H1 (cell line): Measurements from ENCODE around the gene CATSPERD. TPM values are rescaled to one million over a fixed set of nuclear protein-coding genes. Genes with fewer than 3 reads are reported as not detected.

Source experiments
- CTCF ChIA-PET: fragments of 300-600 bp; sonication (Branson Sonifier 250); formaldehyde crosslinking; loops from one replicate; lab custom pipeline; 2021; ENCODE audit not compliant: partially characterized antibody; lab: Charles Lee
- POLR2A ChIA-PET: fragments of 300-600 bp; sonication (Branson Sonifier 250); formaldehyde crosslinking; loops from one replicate; lab custom pipeline; 2021; ENCODE audit warnings: inconsistent platforms; ENCODE audit not compliant: partially characterized antibody; lab: Charles Lee
- DNase-seq, 2 experiments: peaks; one replicate each; pipeline versions ENCODE4 v3.0.0 to v3.0.0-alpha.2; 2010 to 2022; ENCODE audit warnings: low spot score in 2 of 2, low read depth in 1 of 2, mixed read lengths in 1 of 2
- FAIRE-seq: peaks from 2 replicates; lab custom pipeline; 2011; peaks lifted over from hg19 to GRCh38; lab: Jason Lieb, UNC
- H2AFZ ChIP-seq: 2 replicates; pipeline ENCODE4 v1.8.1; 2012; ENCODE audit warnings: low read length, inconsistent platforms
- H2AK5ac ChIP-seq: 2 replicates; pipeline ENCODE4 v1.6.1; 2013; ENCODE audit warnings: low read depth, low read length
- H2BK120ac ChIP-seq: replicated peaks from 2 replicates; pipeline ENCODE3; 2013; ENCODE audit warnings: low read depth, low read length, inconsistent platforms
- H2BK12ac ChIP-seq: 2 replicates; pipeline ENCODE4 v1.6.1; 2013; ENCODE audit warnings: low read depth, low read length
- H2BK15ac ChIP-seq: 2 replicates; pipeline ENCODE4 v1.6.1; 2013; ENCODE audit warnings: low read length
- H2BK20ac ChIP-seq: 2 replicates; pipeline ENCODE4 v1.6.1; 2013; ENCODE audit warnings: low read length
- H2BK5ac ChIP-seq: 2 replicates; pipeline ENCODE4 v1.6.1; 2013; ENCODE audit warnings: low read depth, low read length
- H3K14ac ChIP-seq: 2 replicates; pipeline ENCODE4 v1.6.1; 2013; ENCODE audit warnings: inconsistent platforms; ENCODE audit not compliant: insufficient read length
- H3K18ac ChIP-seq: 2 replicates; pipeline ENCODE4 v1.6.1; 2013; ENCODE audit warnings: low read length; ENCODE audit errors: extremely low read depth
- H3K23ac ChIP-seq: 2 replicates; pipeline ENCODE4 v1.6.1; 2013; ENCODE audit warnings: inconsistent platforms; ENCODE audit not compliant: insufficient read length
- H3K23me2 ChIP-seq: 2 replicates; pipeline ENCODE4 v1.6.1; 2013; ENCODE audit warnings: low read depth, low read length
- H3K27ac ChIP-seq: 2 replicates; pipeline ENCODE4 v1.6.1; 2011; ENCODE audit warnings: low read depth, low read length, inconsistent platforms
- H3K27me3 ChIP-seq, 4 experiments: replicated peaks in 1 of 4; 1 replicate in 1 of 4; 2 replicates in 3 of 4; pipeline versions ENCODE4 v1.6.1 to v1.8.1; 2011 to 2013; ENCODE audit warnings: low read length in 3 of 4, mild to moderate bottlenecking in 3 of 4, inconsistent platforms in 2 of 4, mixed read lengths in 2 of 4, moderate library complexity in 1 of 4; ENCODE audit not compliant: control insufficient read depth in 3 of 4, insufficient read depth in 3 of 4; ENCODE audit errors: extremely low read depth in 1 of 4
- H3K36me3 ChIP-seq, 4 experiments: 2 replicates each; pipeline versions ENCODE4 v1.6.1 to v1.8.1; 2011 to 2013; ENCODE audit warnings: mild to moderate bottlenecking in 4 of 4, low read length in 3 of 4, moderate library complexity in 2 of 4, control low read depth in 1 of 4, inconsistent platforms in 1 of 4; ENCODE audit not compliant: insufficient read depth in 4 of 4, control insufficient read depth in 2 of 4
- H3K4ac ChIP-seq: replicated peaks from 2 replicates; pipeline ENCODE3; 2013; ENCODE audit warnings: low read length, low read depth, mixed read lengths, inconsistent platforms; ENCODE audit not compliant: insufficient read length
- H3K4me1 ChIP-seq, 4 experiments: replicated peaks in 1 of 4; 1 replicate in 1 of 4; 2 replicates in 3 of 4; pipeline versions ENCODE4 v1.6.1 to v1.8.1; 2011 to 2013; ENCODE audit warnings: low read length in 3 of 4, inconsistent platforms in 2 of 4, mixed read lengths in 1 of 4; ENCODE audit not compliant: insufficient read depth in 4 of 4, control insufficient read depth in 3 of 4
- H3K4me2 ChIP-seq, 2 experiments: 2 replicates each; pipeline versions ENCODE4 v1.6.1 to v1.8.1; 2011 to 2013; ENCODE audit warnings: low read depth in 2 of 2, low read length in 2 of 2, control low read depth in 1 of 2, inconsistent platforms in 1 of 2, mild to moderate bottlenecking in 1 of 2; ENCODE audit not compliant: insufficient read depth in 1 of 2
- H3K4me3 ChIP-seq, 4 experiments: fragments of 200-600, 300-600 bp in 1 of 4; sonication (generic), shearing (Covaris generic), sonication (Bioruptor Twin) in 1 of 4; 2 replicates each; pipeline versions ENCODE4 v1.5.1 to v1.8.1; 2011 to 2016; ENCODE audit warnings: low read length in 4 of 4, low read depth in 3 of 4, control low read depth in 2 of 4, inconsistent platforms in 2 of 4, mild to moderate bottlenecking in 2 of 4, mixed read lengths in 1 of 4, moderate library complexity in 1 of 4; ENCODE audit not compliant: insufficient read depth in 2 of 4; ENCODE audit errors: extremely low read depth in 1 of 4
- H3K56ac ChIP-seq: replicated peaks from 2 replicates; pipeline ENCODE3; 2013; ENCODE audit warnings: low read depth, mild to moderate bottlenecking, mixed read lengths, low read length, inconsistent platforms; ENCODE audit not compliant: insufficient read length
- H3K79me1 ChIP-seq: 2 replicates; pipeline ENCODE4 v1.6.1; 2013; ENCODE audit warnings: low read depth, low read length, control low read depth
- H3K79me2 ChIP-seq, 2 experiments: 2 replicates each; pipeline versions ENCODE4 v1.6.1 to v1.8.1; 2012 to 2013; ENCODE audit warnings: low read length in 2 of 2, mild to moderate bottlenecking in 2 of 2, inconsistent platforms in 1 of 2; ENCODE audit not compliant: insufficient read depth in 2 of 2, control insufficient read depth in 1 of 2
- H3K9ac ChIP-seq, 4 experiments: replicated peaks in 1 of 4; 1 replicate in 1 of 4; 2 replicates in 3 of 4; pipeline versions ENCODE4 v1.6.1 to v1.8.1; 2011 to 2013; ENCODE audit warnings: low read depth in 3 of 4, low read length in 3 of 4, control low read depth in 2 of 4, mild to moderate bottlenecking in 2 of 4, moderate library complexity in 2 of 4, inconsistent platforms in 1 of 4; ENCODE audit errors: extremely low read depth in 1 of 4
- H3K9me3 ChIP-seq, 2 experiments: 2 replicates each; pipeline versions ENCODE4 v1.6.1 to v1.8.1; 2012 to 2013; ENCODE audit warnings: mild to moderate bottlenecking in 2 of 2, moderate library complexity in 2 of 2, control low read depth in 1 of 2, inconsistent platforms in 1 of 2, low read depth in 1 of 2, low read length in 1 of 2, mixed read lengths in 1 of 2; ENCODE audit not compliant: insufficient read depth in 2 of 2
- H4K20me1 ChIP-seq, 2 experiments: replicated peaks in 1 of 2; 2 replicates each; pipeline versions ENCODE3 to v1.8.1; 2011 to 2013; ENCODE audit warnings: inconsistent platforms in 2 of 2, low read length in 2 of 2, mild to moderate bottlenecking in 1 of 2; ENCODE audit not compliant: insufficient read depth in 2 of 2, control insufficient read depth in 1 of 2
- H4K5ac ChIP-seq: 2 replicates; pipeline ENCODE4 v1.6.1; 2013; ENCODE audit warnings: low read length, low read depth, mixed read lengths, inconsistent platforms; ENCODE audit not compliant: insufficient read length
- H4K8ac ChIP-seq: 2 replicates; pipeline ENCODE4 v1.8.0; 2013; ENCODE audit warnings: mild to moderate bottlenecking, moderate library complexity, low read length, inconsistent platforms; ENCODE audit not compliant: insufficient read depth; ENCODE audit errors: extremely low read depth
- H4K91ac ChIP-seq: replicated peaks from 2 replicates; pipeline ENCODE3; 2013; ENCODE audit warnings: low read length, mixed read lengths, inconsistent platforms; ENCODE audit not compliant: insufficient read length
- BACH1 ChIP-seq: IDR thresholded peaks from 2 replicates; pipeline ENCODE4 v1.6.1; 2012; ENCODE audit warnings: low read length, improper control_type of control experiment
- CBX5 ChIP-seq: fragments of 300-800, 300-1000 bp; sonication (generic); IDR thresholded peaks from 2 replicates; pipeline ENCODE4 v1.7.1; 2016; ENCODE audit warnings: antibody characterized with exemption, low read length, low read depth
- CEBPB ChIP-seq: IDR thresholded peaks from 2 replicates; pipeline ENCODE4 v1.6.1; 2012; ENCODE audit warnings: low read depth, low read length
- CREB1 ChIP-seq: IDR thresholded peaks from 2 replicates; pipeline ENCODE4 v1.6.1; 2012; ENCODE audit warnings: inconsistent platforms
- FOSL1 ChIP-seq: IDR thresholded peaks from 2 replicates; pipeline ENCODE4 v1.6.1; 2011; ENCODE audit warnings: mild to moderate bottlenecking, low read depth, low read length, moderate library complexity; ENCODE audit not compliant: insufficient read depth
- GABPA ChIP-seq: IDR thresholded peaks from 2 replicates; pipeline ENCODE4 v1.6.1; 2011; ENCODE audit warnings: mild to moderate bottlenecking, low read length, moderate library complexity, borderline replicate concordance; ENCODE audit not compliant: insufficient read depth
- HDAC2 ChIP-seq, 2 experiments: fragments of 300-600 bp in 1 of 2; sonication (generic) in 1 of 2; IDR thresholded peaks; 2 replicates each; pipeline ENCODE4 v1.6.1; 2011 to 2012; ENCODE audit warnings: low read depth in 2 of 2, low read length in 2 of 2, mild to moderate bottlenecking in 2 of 2, moderate library complexity in 2 of 2, borderline replicate concordance in 1 of 2, inconsistent platforms in 1 of 2
- NANOG ChIP-seq: IDR thresholded peaks from 2 replicates; pipeline ENCODE4 v1.6.1; 2011; ENCODE audit warnings: low read length, low read depth, mild to moderate bottlenecking, inconsistent platforms; ENCODE audit not compliant: insufficient read depth, poor library complexity, severe bottlenecking
- RBBP5 ChIP-seq: IDR thresholded peaks from 2 replicates; pipeline ENCODE4 v1.7.1; 2012; ENCODE audit warnings: low read depth, mild to moderate bottlenecking, inconsistent platforms, low read length, moderate library complexity, borderline replicate concordance
- RXRA ChIP-seq: IDR thresholded peaks from 2 replicates; pipeline ENCODE4 v1.6.1; 2011; ENCODE audit warnings: low read depth, mild to moderate bottlenecking, low read length, moderate library complexity; ENCODE audit not compliant: insufficient read depth
- SAP30 ChIP-seq: fragments of 300-600 bp; sonication (generic); IDR thresholded peaks from 2 replicates; pipeline ENCODE4 v1.7.1; 2012; ENCODE audit warnings: low read length, moderate library complexity, mild to moderate bottlenecking, inconsistent platforms; ENCODE audit not compliant: insufficient read depth, insufficient replicate concordance
- TCF12 ChIP-seq: IDR thresholded peaks from 2 replicates; pipeline ENCODE4 v1.6.1; 2011; ENCODE audit warnings: low read depth, mild to moderate bottlenecking, low read length
- WGBS, 2 experiments: shearing (Covaris generic) in 1 of 2; methylation state at CpG; one replicate each; pipeline versions ENCODE4 v1.1.6 to v1.1.7; 2013 to 2015; ENCODE audit warnings: low lambda C conversion rate in 2 of 2, mixed read lengths in 2 of 2, inconsistent platforms in 1 of 2, low coverage in 1 of 2, missing lambda C conversion rate in 1 of 2; ENCODE audit not compliant: insufficient replicate concordance in 2 of 2, insufficient coverage in 1 of 2, insufficient read length in 1 of 2; ENCODE audit errors: extremely low coverage in 1 of 2, missing lambda C conversion rate in 1 of 2; 5-methylcytosine and 5-hydroxymethylcytosine counted together
- polyA plus RNA-seq, 7 experiments: library from polyadenylated mRNA; depleted of rRNA in 3 of 7; stranded (reverse) in 5 of 7; unstranded in 2 of 7; fragments of >200 nt in 5 of 7; fragments of 200-250 nt in 2 of 7; gene quantifications; 1 replicate in 5 of 7; 2 replicates in 1 of 7; 4 replicates in 1 of 7; pipeline versions ENCODE4 v1.2.1 to v1.2.3, GENCODE V29; 2011 to 2013; ENCODE audit warnings: missing spikeins in 2 of 7, mixed read lengths in 2 of 7
- total RNA-seq: library from RNA; stranded (reverse); fragmentation: NEBNext Ultra II Directional; extraction: Animal tissue kit (Norgen Biotek cat#: 25700); gene quantifications from 2 replicates; pipeline ENCODE4 v1.2.1, GENCODE V29; 2021

The CATSPERD gene
- total and polyA plus RNA-seq, 2 of the 8 experiments (the other 6 are each of a cell fraction or from before 2014, with no cell fraction given) = 0.12 TPM; not detected in 1

DNA sequence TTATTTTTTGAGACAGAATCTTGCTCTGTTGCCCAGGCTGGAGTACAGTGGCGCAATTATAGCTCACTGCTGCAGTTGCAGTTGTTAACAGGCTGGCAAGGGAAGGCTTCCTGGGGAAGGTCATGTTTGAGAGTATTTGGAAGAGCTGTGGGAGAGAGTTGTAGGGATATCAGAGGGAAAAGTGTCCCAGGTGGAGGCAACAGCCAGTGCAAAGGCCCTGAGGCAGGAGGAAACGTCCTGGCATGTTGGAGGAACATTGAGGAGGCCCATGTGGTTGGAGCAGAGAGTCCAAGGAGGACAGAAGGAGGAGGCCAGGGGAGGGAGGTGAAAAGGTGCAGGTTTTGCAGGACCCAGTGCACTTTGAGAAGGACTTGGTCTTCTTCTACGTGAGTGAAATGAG lies 72.8 kb downstream of the CATSPERD start:
- Histone ChIP-seq H3K79me1 (peaks cover 5% of the 10 kb centered on the region; the same call in 1 of the 2 replicates), H3K4me2 (no peak overlapping the region), H4K20me1 (peaks cover 0 to 4% of the 10 kb centered on the region in 2 experiments), H3K18ac (no peak overlapping the region), H4K5ac (no peak overlapping the region), H2BK15ac (0 out of 2 replicates have a peak overlapping the region, but pooled peaks have one; percentile 92), H2BK5ac (no peak overlapping the region)
- TF ChIP-seq GABPA (no peak), SAP30 (no peak), FOSL1 (no peak), NANOG (no peak), RXRA (no peak), CEBPB (no peak), BACH1 (no peak), RBBP5 (no peak), CBX5 (no peak), TCF12 (no peak), HDAC2 (IDR thresholded peaks at IDR 0.05; ENCODE audit: borderline replicate concordance in 1 of 2, low read depth in 2 of 2, low read length in 2 of 2) (no peak), CREB1 (no peak)
- TF ChIP-seq, all 59 proteins: peak for 0
- Histone ChIP-seq H2AFZ (no peak overlapping the region), H2BK20ac (no peak overlapping the region), H2BK120ac (no peak overlapping the region), H3K4me1 (no peaks in the 10 kb centered on the region; a peak in 1 of 7 replicates), H2BK12ac (peak overlapping the region; percentile 80; the same call in 1 of the 2 replicates), H3K9ac (no peak overlapping the region; a peak in 1 of 7 replicates), H3K27ac (no peak overlapping the region), H4K91ac (no peak overlapping the region), H3K56ac (no peak overlapping the region), H3K14ac (no peak overlapping the region), H3K9me3 (no peaks in the 10 kb centered on the region), H3K36me3 (peaks cover 7 to 15% (median 12%) of the 10 kb centered on the region in 4 experiments), H3K23me2 (peaks cover 3% of the 10 kb centered on the region; the same call in 1 of the 2 replicates), H4K8ac (no peak overlapping the region; the same call in 1 of the 2 replicates), H3K4ac (no peak overlapping the region), H3K79me2 (no peaks in the 10 kb centered on the region), H3K23ac (no peak overlapping the region), H3K4me3 (no peak overlapping the region), H3K27me3 (no peaks in the 10 kb centered on the region), H2AK5ac (peak overlapping the region; percentile 95; the same call in 1 of the 2 replicates)
- FAIRE-seq = no peak
- WGBS, 2 experiments = 87% methylated on average over 3 of the region's 3 CpGs; no CpG with 5 or more reads in 1 of the 2 experiments
- CTCF ChIA-PET = interaction anchor here (0.6 to 3.0 kb wide), 13 partner anchors 10 to 209 kb away, joined by 3 to 13 read pairs (median 4); partner anchors contain the start of gene NRTN
- DNase-seq = no peak
- POLR2A ChIA-PET = interaction anchor here (0.8 to 2.3 kb wide), 3 partner anchors 35 to 102 kb away, joined by 3 to 7 read pairs (median 6); partner anchors contain the start of genes CATSPERD and LONP1
